HEK293 (cell line): ENCODE results near the gene PLD6.

Experiments
- CTCF ChIA-PET: fragments of 350-600 bp; formaldehyde crosslinking; extraction: SDS; loops from one replicate; lab custom pipeline; 2021; ENCODE audit warnings: antibody characterized with exemption; lab: Yijun Ruan, JAX
- POLR2A ChIA-PET: fragments of 300-600 bp; formaldehyde crosslinking; extraction: SDS; loops from one replicate; lab custom pipeline; 2020; ENCODE audit warnings: antibody characterized with exemption, inconsistent platforms; lab: Yijun Ruan, JAX
- H3K27ac ChIP-seq: fragments of 200-500 bp; sonication (Bioruptor generic); 2 replicates; pipeline ENCODE4 v1.5.1; 2014; ENCODE audit warnings: low read depth, low read length, control low read depth, inconsistent platforms; ENCODE audit errors: extremely low read depth
- H3K36me3 ChIP-seq, 2 experiments: fragments of 200-500 bp in 1 of 2; sonication (Bioruptor generic) in 1 of 2; 1 replicate in 1 of 2; 2 replicates in 1 of 2; pipeline ENCODE4 v1.5.1; 2014 to 2017; ENCODE audit warnings: inconsistent platforms in 2 of 2, low read length in 2 of 2; ENCODE audit not compliant: control insufficient read depth in 2 of 2, insufficient read depth in 1 of 2
- H3K4me1 ChIP-seq: fragments of 200-500 bp; sonication (Bioruptor generic); 2 replicates; pipeline ENCODE4 v1.5.1; 2014; ENCODE audit warnings: mild to moderate bottlenecking, low read length, inconsistent platforms; ENCODE audit not compliant: control insufficient read depth, insufficient read depth
- H3K4me3 ChIP-seq: 2 replicates; pipeline ENCODE4 v1.5.1; 2011; ENCODE audit warnings: low read depth, mild to moderate bottlenecking, control low read depth, low read length, moderate library complexity
- H3K9me3 ChIP-seq: fragments of 200-500 bp; sonication (Bioruptor generic); 2 replicates; pipeline ENCODE4 v1.5.1; 2014; ENCODE audit warnings: low read depth, low read length, inconsistent platforms; ENCODE audit not compliant: control insufficient read depth, insufficient read depth
- CTCF ChIP-seq: fragments of 450-650 bp; formaldehyde crosslinking; IDR thresholded peaks from 2 replicates; pipeline ENCODE4 v1.5.1; 2016; ENCODE audit warnings: missing biosample characterization, missing genetic modification characterization
- ELK4 ChIP-seq: IDR thresholded peaks from 2 replicates; pipeline ENCODE4 v1.6.1; 2011; ENCODE audit warnings: mild to moderate bottlenecking, low read depth, low read length, borderline replicate concordance
- KLF10 ChIP-seq: fragments of 450-650 bp; IDR thresholded peaks from 2 replicates; pipeline ENCODE4 v1.5.1; 2018; ENCODE audit warnings: missing biosample characterization, mild to moderate bottlenecking, missing genetic modification characterization
- PBX3 ChIP-seq: sonication (generic); formaldehyde crosslinking; IDR thresholded peaks from 2 replicates; pipeline ENCODE4 v1.8.1; 2022; ENCODE audit warnings: mild to moderate bottlenecking, moderate library complexity, missing genetic modification reagents
- PRDM2 ChIP-seq: fragments of 450-650 bp; formaldehyde crosslinking; IDR thresholded peaks from 2 replicates; pipeline ENCODE4 v1.5.1; 2016; ENCODE audit warnings: missing biosample characterization, missing genetic modification characterization, borderline replicate concordance
- WT1 ChIP-seq: fragments of 450-650 bp; formaldehyde crosslinking; IDR thresholded peaks from 2 replicates; pipeline ENCODE4 v1.5.1; 2016; ENCODE audit warnings: missing biosample characterization, missing genetic modification characterization
- ZBTB49 ChIP-seq: fragments of 450-650 bp; formaldehyde crosslinking; IDR thresholded peaks from 2 replicates; pipeline ENCODE4 v1.5.1; 2016; ENCODE audit warnings: missing biosample characterization, missing genetic modification characterization, low read depth
- ZNF132 ChIP-seq: fragments of 450-650 bp; formaldehyde crosslinking; IDR thresholded peaks from 2 replicates; pipeline ENCODE4 v1.5.1; 2017; ENCODE audit warnings: missing biosample characterization, missing genetic modification characterization, borderline replicate concordance
- ZNF16 ChIP-seq: fragments of 450-650 bp; formaldehyde crosslinking; IDR thresholded peaks from 2 replicates; pipeline ENCODE4 v1.5.1; 2016; ENCODE audit warnings: low read depth, missing biosample characterization, missing genetic modification characterization
- ZNF391 ChIP-seq: fragments of 450-650 bp; formaldehyde crosslinking; IDR thresholded peaks from 2 replicates; pipeline ENCODE4 v1.5.1; 2016; ENCODE audit warnings: low read depth, missing biosample characterization, missing genetic modification characterization, borderline replicate concordance
- ZNF555 ChIP-seq: fragments of 450-650 bp; formaldehyde crosslinking; conservative IDR thresholded peaks from 2 replicates; pipeline ENCODE4 v1.5.1; 2017; ENCODE audit warnings: missing biosample characterization, mild to moderate bottlenecking, missing genetic modification characterization, inconsistent platforms
- ZNF664 ChIP-seq: fragments of 450-650 bp; formaldehyde crosslinking; IDR thresholded peaks from 2 replicates; pipeline ENCODE4 v1.5.1; 2016; ENCODE audit warnings: missing biosample characterization, missing genetic modification characterization

Gene PLD6

GRCh38 chr17:17216776-17217175 is 10.6 kb upstream of the PLD6 start:
- Histone ChIP-seq H3K36me3 (peaks cover 20 to 92% of the 10 kb centered on the region in 2 experiments), H3K27ac (no peak overlapping the region), H3K9me3 (no peaks in the 10 kb centered on the region), H3K4me3 (no peak overlapping the region), H3K4me1 (no peaks in the 10 kb centered on the region)
- POLR2A ChIA-PET: no interaction called here
- TF ChIP-seq CTCF (tag by site-specific recombination) (peak; percentile 34; the same call in 1 of the 2 replicates), PRDM2 (no peak), ZNF132 (tag by site-specific recombination) (no peak)
- CTCF ChIA-PET: no interaction called here

- Histone ChIP-seq H3K9me3 (no peaks in the 10 kb centered on the region), H3K4me1 (no peaks in the 10 kb centered on the region), H3K4me3 (no peak overlapping the region), H3K27ac (no peak overlapping the region), H3K36me3 (peaks cover 20 to 91% of the 10 kb centered on the region in 2 experiments)
- ChIA-PET POLR2A (no interaction called here), CTCF (no interaction called here)
- TF ChIP-seq ELK4 (no peak), ZNF16 (tag by site-specific recombination) (no peak), ZBTB49 (no peak), ZNF664 (tag by site-specific recombination) (no peak), PBX3 (CRISPR knock-in tag) (no peak), KLF10 (tag by site-specific recombination) (no peak), WT1 (no peak), ZNF555 (tag by site-specific recombination) (no peak), ZNF391 (no peak)
These were observed 10.1 kb upstream of the PLD6 start for GRCh38 chr17:17216236-17216635.
